Activated CD8-positive, alpha-beta T cell treated with anti-CD3 and anti-CD28 coated beads, Interleukin-2, amount 10 ng/mL, durations not matched to agents 7 days and 5 days (primary cell): Measurements from ENCODE around the gene ABCG4. TPM values are rescaled to one million over a fixed set of nuclear protein-coding genes. Genes with fewer than 3 reads are reported as not detected.
"Not testable (repeated sequence)": the region's sequence is repeated elsewhere in the genome, so short reads cannot be mapped to it uniquely, and the experiment has no call there.

Experiments
- ATAC-seq: fragments of 150-1000 bp; cut with Tn5 transposase; one replicate; pipeline ENCODE4 v1.10.0; 2021; ENCODE audit warnings: moderate library complexity
- CTCF ChIA-PET: fragments of 350-600 bp; sonication (Branson Sonifier 250); formaldehyde crosslinking; loops from one replicate; lab custom pipeline; 2021; ENCODE audit warnings: antibody characterized with exemption; lab: Charles Lee
- POLR2A ChIA-PET: fragments of 350-600 bp; sonication (Branson Sonifier 250); formaldehyde crosslinking; loops from one replicate; lab custom pipeline; 2021; ENCODE audit warnings: antibody characterized with exemption; lab: Charles Lee
- DNase-seq: peaks from one replicate; pipeline ENCODE4 v3.0.0-alpha.2; 2020
- H3K27ac Mint-ChIP-seq: one replicate; pipeline ENCODE4 v1.8.0; 2021; ENCODE audit warnings: mild to moderate bottlenecking, mixed read lengths
- H3K27me3 Mint-ChIP-seq: one replicate; pipeline ENCODE4 v1.8.0; 2021; ENCODE audit warnings: low read depth, mixed read lengths
- H3K36me3 Mint-ChIP-seq: one replicate; pipeline ENCODE4 v1.8.0; 2021; ENCODE audit warnings: low read depth, mixed read lengths
- H3K4me1 Mint-ChIP-seq: one replicate; pipeline ENCODE4 v1.8.0; 2021; ENCODE audit warnings: low read depth, mixed read lengths
- H3K4me3 Mint-ChIP-seq: one replicate; pipeline ENCODE4 v1.8.0; 2021; ENCODE audit warnings: mild to moderate bottlenecking, mixed read lengths
- H3K9me3 Mint-ChIP-seq: one replicate; pipeline ENCODE4 v1.8.0; 2022; ENCODE audit warnings: mixed read lengths; ENCODE audit not compliant: insufficient read depth
- total RNA-seq, 2 experiments: library from RNA; stranded (reverse); gene quantifications; one replicate each; pipeline ENCODE4 v1.2.3, GENCODE V29; 2021

ABCG4 gene
- total RNA-seq, 2 experiments from 2014 or later, result 0.18 TPM; not detected in 1

GRCh38 chr11:119153049-119153818, 4.4 kb downstream of the ABCG4 start:
- ATAC-seq, result no peak
- CTCF ChIA-PET, result interaction anchor here (0.8 to 4.9 kb wide), 5 partner anchors 11 to 43 kb away, joined by 3 to 25 read pairs (median 4); partner anchors contain the start of gene NLRX1
- no peaks in the 10 kb centered on the region for H3K36me3 Mint-ChIP-seq
- no peaks in the 10 kb centered on the region for H3K9me3 Mint-ChIP-seq
- H3K4me1 Mint-ChIP-seq, result peaks cover 12% of the 10 kb centered on the region
- POLR2A ChIA-PET, result interaction anchor here (0.9 to 1.3 kb wide), 2 partner anchors 16 to 58 kb away, joined by 3 to 8 read pairs; partner anchors contain the start of gene NLRX1
- no peak for DNase-seq
- peaks cover 30% of the 10 kb centered on the region for H3K27me3 Mint-ChIP-seq
- no peak overlapping the region for H3K27ac Mint-ChIP-seq
- H3K4me3 Mint-ChIP-seq, result no peak overlapping the region

- H3K9me3 Mint-ChIP-seq, result no peaks in the 10 kb centered on the region
- no peak overlapping the region for H3K27ac Mint-ChIP-seq
- H3K4me3 Mint-ChIP-seq, result no peak overlapping the region
- no peak for DNase-seq
- H3K36me3 Mint-ChIP-seq, result no peaks in the 10 kb centered on the region
- no peak for ATAC-seq
- ChIA-PET POLR2A (interaction anchor here (0.9 to 1.3 kb wide), 2 partner anchors 15 kb away, joined by 4 to 8 read pairs; partner anchors contain the start of gene NLRX1), CTCF (interaction anchor here (1.2 to 4.9 kb wide), 3 partner anchors 8 to 43 kb away, joined by 6 to 25 read pairs (median 17); partner anchors contain the start of gene NLRX1)
- peaks cover 25% of the 10 kb centered on the region for H3K27me3 Mint-ChIP-seq
- peaks cover 6% of the 10 kb centered on the region for H3K4me1 Mint-ChIP-seq
Measured at GRCh38 chr11:119154178-119154577, 5.3 kb downstream of the ABCG4 start.

GRCh38 chr11:119155733-119156492, 7.1 kb downstream of the ABCG4 start:
- H3K4me3 Mint-ChIP-seq, result no peak overlapping the region
- no peaks in the 10 kb centered on the region for H3K36me3 Mint-ChIP-seq
- DNase-seq (no peak), ATAC-seq (peak; percentile 35)
- peaks cover 6% of the 10 kb centered on the region for H3K4me1 Mint-ChIP-seq
- H3K27me3 Mint-ChIP-seq, result peaks cover 13% of the 10 kb centered on the region
- H3K27ac Mint-ChIP-seq, result no peak overlapping the region
- CTCF ChIA-PET, result interaction anchor here (0.8 to 4.9 kb wide), 7 partner anchors 9 to 88 kb away, joined by 3 to 25 read pairs (median 3); partner anchors contain the start of genes C2CD2L, HINFP, NLRX1 and VPS11
- POLR2A ChIA-PET, result interaction anchor here (0.5 to 0.7 kb wide), 3 partner anchors 9 to 62 kb away, joined by 3 read pairs; no protein-coding TSS in a partner anchor
- H3K9me3 Mint-ChIP-seq, result no peaks in the 10 kb centered on the region

- Mint-ChIP-seq H3K36me3 (no peaks in the 10 kb centered on the region), H3K4me1 (peaks cover 6% of the 10 kb centered on the region), H3K4me3 (no peak overlapping the region), H3K27ac (no peak overlapping the region), H3K27me3 (peaks cover 10% of the 10 kb centered on the region), H3K9me3 (no peaks in the 10 kb centered on the region)
- ChIA-PET CTCF (interaction anchor here (0.8 to 4.9 kb wide), 7 partner anchors 9 to 50 kb away, joined by 3 to 25 read pairs (median 4); partner anchors contain the start of genes C2CD2L, HINFP and NLRX1), POLR2A (interaction anchor here (0.6 to 0.7 kb wide), 2 partner anchors 8 to 13 kb away, joined by 3 read pairs; no protein-coding TSS in a partner anchor)
- DNase-seq (no peak), ATAC-seq (no peak)
Measured at GRCh38 chr11:119156496-119156895, 7.6 kb downstream of the ABCG4 start.

- peaks cover 6% of the 10 kb centered on the region for H3K4me1 Mint-ChIP-seq
- H3K9me3 Mint-ChIP-seq, result no peaks in the 10 kb centered on the region
- no peak overlapping the region for H3K4me3 Mint-ChIP-seq
- ChIA-PET POLR2A (no interaction called here), CTCF (interaction anchor here (0.7 to 4.8 kb wide), 5 partner anchors 13 to 52 kb away, joined by 3 to 25 read pairs (median 4); partner anchors contain the start of genes HINFP and NLRX1)
- H3K27me3 Mint-ChIP-seq, result peaks cover 10% of the 10 kb centered on the region
- DNase-seq, result no peak
- ATAC-seq, result no peak
- no peak overlapping the region for H3K27ac Mint-ChIP-seq
- H3K36me3 Mint-ChIP-seq, result no peaks in the 10 kb centered on the region
Measured at GRCh38 chr11:119157063-119157462, 8.2 kb downstream of the ABCG4 start.

- Mint-ChIP-seq H3K4me1 (peaks cover 6% of the 10 kb centered on the region), H3K27ac (no peak overlapping the region), H3K36me3 (no peaks in the 10 kb centered on the region), H3K9me3 (no peaks in the 10 kb centered on the region), H3K27me3 (peaks cover 8% of the 10 kb centered on the region), H3K4me3 (no peak overlapping the region)
- ChIA-PET POLR2A (no interaction called here), CTCF (interaction anchor here (0.8 to 4.8 kb wide), 5 partner anchors 10 to 165 kb away, joined by 3 to 25 read pairs (median 5); partner anchors contain the start of gene NLRX1)
- ATAC-seq, result no peak
- DNase-seq, result no peak
Measured at GRCh38 chr11:119158467-119158866, 9.6 kb downstream of the ABCG4 start.

GRCh38 chr11:119160151-119160550, 11.3 kb downstream of the ABCG4 start:
- no peak overlapping the region for H3K4me3 Mint-ChIP-seq
- no peaks in the 10 kb centered on the region for H3K36me3 Mint-ChIP-seq
- H3K27me3 Mint-ChIP-seq, result peaks cover 4% of the 10 kb centered on the region
- H3K9me3 Mint-ChIP-seq, result no peaks in the 10 kb centered on the region
- CTCF ChIA-PET, result interaction anchor here (1.6 to 2.3 kb wide), 2 partner anchors 9 to 37 kb away, joined by 5 to 8 read pairs; partner anchors contain the start of gene NLRX1
- H3K27ac Mint-ChIP-seq, result no peak overlapping the region
- POLR2A ChIA-PET, result interaction anchor here (2.2 kb wide), 1 partner anchor 9 kb away, joined by 15 read pairs; the partner anchor contains the start of gene NLRX1
- peaks cover 6% of the 10 kb centered on the region for H3K4me1 Mint-ChIP-seq
- ATAC-seq (no peak), DNase-seq (no peak)

GRCh38 chr11:119161871-119162270, 13.0 kb downstream of the ABCG4 start:
- no peaks in the 10 kb centered on the region for H3K36me3 Mint-ChIP-seq
- H3K4me1 Mint-ChIP-seq, result peaks cover 4% of the 10 kb centered on the region
- no peak for DNase-seq
- H3K27me3 Mint-ChIP-seq, result no peaks in the 10 kb centered on the region
- no peak for ATAC-seq
- ChIA-PET CTCF (no interaction called here), POLR2A (no interaction called here)
- no peak overlapping the region for H3K4me3 Mint-ChIP-seq
- no peak overlapping the region for H3K27ac Mint-ChIP-seq
- H3K9me3 Mint-ChIP-seq, result no peaks in the 10 kb centered on the region

- no peak for ATAC-seq
- H3K27me3 Mint-ChIP-seq, result no peaks in the 10 kb centered on the region
- no peak for DNase-seq
- CTCF ChIA-PET, result interaction anchor here (0.9 to 3.0 kb wide), 3 partner anchors 12 to 156 kb away, joined by 3 to 14 read pairs (median 8); no protein-coding TSS in a partner anchor
- no peaks in the 10 kb centered on the region for H3K9me3 Mint-ChIP-seq
- H3K36me3 Mint-ChIP-seq, result no peaks in the 10 kb centered on the region
- H3K27ac Mint-ChIP-seq, result no peak overlapping the region
- H3K4me3 Mint-ChIP-seq, result no peak overlapping the region
- POLR2A ChIA-PET, result no interaction called here
- H3K4me1 Mint-ChIP-seq, result peaks cover 21% of the 10 kb centered on the region
Measured at GRCh38 chr11:119166368-119167076, 17.7 kb downstream of the ABCG4 start.

- H3K4me3 Mint-ChIP-seq, H3K27ac Mint-ChIP-seq: not testable (repeated sequence)
Measured at GRCh38 chr11:119167077-119167458, 18.2 kb downstream of the ABCG4 start.

More at GRCh38 chr11:119167077-119167458, 18.2 kb downstream of the ABCG4 start:
- H3K27me3 Mint-ChIP-seq, DNase-seq, H3K9me3 Mint-ChIP-seq, ATAC-seq, POLR2A ChIA-PET, H3K36me3 Mint-ChIP-seq: not testable (repeated sequence)
- peaks cover 25% of the 10 kb centered on the region for H3K4me1 Mint-ChIP-seq
- CTCF ChIA-PET, result interaction anchor here (2.0 to 3.0 kb wide), 2 partner anchors 29 to 155 kb away, joined by 8 to 14 read pairs; no protein-coding TSS in a partner anchor
